GM19397 (cell line): ENCODE measurements around the gene NIPA2.

ENCODE experiments used
- ATAC-seq: cut with Tn5 transposase; IDR thresholded peaks from one replicate; pipeline ENCODE4 v1.9.1; 2021; ENCODE audit warnings: mild to moderate bottlenecking, moderate library complexity; ENCODE audit not compliant: unreplicated experiment

Gene NIPA2

DNA sequence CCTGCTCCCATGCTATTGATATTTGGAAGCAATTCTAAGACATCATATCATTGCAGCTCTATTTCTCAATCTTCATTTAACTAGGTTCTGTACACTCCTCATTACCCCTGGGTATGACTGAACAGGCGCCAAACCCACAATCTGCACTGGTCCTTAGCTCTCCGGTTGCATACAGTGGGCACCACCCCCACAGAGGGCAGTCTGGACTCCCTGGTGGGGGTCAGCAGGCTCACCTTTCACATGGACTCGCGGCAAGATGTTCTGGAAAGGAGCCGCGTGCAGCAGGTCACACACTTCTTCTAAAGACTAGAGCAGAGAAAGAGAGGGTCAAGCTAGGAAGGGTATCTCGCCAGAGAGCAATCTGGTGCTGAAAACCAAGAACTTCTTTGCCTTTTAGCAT, 36.5 kb downstream of the NIPA2 start:
- ATAC-seq, result no peak

GRCh38 chr15:22877117-22877516, 38.7 kb downstream of the NIPA2 start:
- ATAC-seq, result no peak

- ATAC-seq, result no peak
Observed at GRCh38 chr15:22877607-22878006, 39.1 kb downstream of the NIPA2 start.

GRCh38 chr15:22878103-22878502, 39.6 kb downstream of the NIPA2 start:
- no peak for ATAC-seq

- no peak for ATAC-seq
Observed at GRCh38 chr15:22880068-22880980, 41.9 kb downstream of the NIPA2 start.

DNA sequence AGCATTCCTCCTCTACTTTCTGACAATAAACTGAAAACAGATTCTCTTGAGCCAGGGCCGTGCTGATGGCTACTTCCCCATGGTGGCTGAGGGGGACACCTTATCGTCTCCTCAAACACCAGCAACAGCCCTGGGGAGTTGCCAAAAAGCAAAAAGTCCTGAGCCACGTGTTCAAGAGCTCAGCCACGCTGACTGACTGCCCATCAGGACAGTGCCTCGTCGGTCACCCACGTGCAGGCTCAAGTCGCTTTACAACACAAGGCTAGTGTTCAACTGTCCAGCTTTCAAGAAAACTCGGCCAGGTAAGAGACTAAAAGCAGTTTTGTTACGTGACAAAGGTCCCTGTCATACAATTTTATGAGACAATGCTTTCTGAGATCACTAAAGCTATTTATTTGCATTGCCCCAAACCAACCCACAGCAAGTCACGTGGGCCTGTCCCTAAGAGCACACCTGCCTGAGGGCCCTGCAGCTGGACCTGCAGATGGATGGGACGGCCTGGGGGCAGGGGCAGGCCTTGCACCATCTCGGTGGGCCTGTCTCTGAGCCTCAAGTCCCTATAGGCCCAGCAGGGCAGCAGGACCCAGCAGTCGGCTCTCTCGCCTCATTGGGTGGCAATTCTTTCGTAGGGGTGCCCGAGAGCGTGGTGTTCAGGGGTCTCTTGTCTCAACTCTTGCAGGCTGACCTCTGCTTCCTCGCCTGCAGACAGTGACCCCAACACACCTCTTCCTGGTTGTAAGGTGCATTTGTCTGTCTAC, 42.7 kb downstream of the NIPA2 start:
- ATAC-seq, result no peak

- ATAC-seq, result no peak
Observed at GRCh38 chr15:22881739-22882440, 43.4 kb downstream of the NIPA2 start.

DNA sequence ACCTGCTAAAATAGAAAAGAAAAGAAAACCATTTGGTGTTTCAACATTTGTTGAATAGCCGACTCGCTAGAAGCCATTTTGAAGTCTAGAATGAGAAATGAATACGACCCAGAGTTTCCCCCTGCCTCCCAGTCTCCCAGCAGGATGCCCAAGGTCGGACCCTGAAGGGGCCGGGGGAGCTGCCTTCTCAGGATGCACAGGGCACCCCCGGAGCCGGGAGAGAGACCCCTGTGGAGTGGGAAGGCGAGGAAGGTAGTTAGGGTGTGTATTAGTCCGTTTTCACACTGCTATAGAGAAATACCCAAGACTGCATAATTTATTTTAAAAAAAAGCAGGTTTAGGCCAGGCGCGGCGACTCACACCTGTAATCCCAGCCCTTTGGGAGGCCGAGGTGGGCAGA, 44.7 kb downstream of the NIPA2 start:
- no peak for ATAC-seq

- no peak for ATAC-seq
Observed at GRCh38 chr15:22884344-22884743, 45.9 kb downstream of the NIPA2 start.

DNA sequence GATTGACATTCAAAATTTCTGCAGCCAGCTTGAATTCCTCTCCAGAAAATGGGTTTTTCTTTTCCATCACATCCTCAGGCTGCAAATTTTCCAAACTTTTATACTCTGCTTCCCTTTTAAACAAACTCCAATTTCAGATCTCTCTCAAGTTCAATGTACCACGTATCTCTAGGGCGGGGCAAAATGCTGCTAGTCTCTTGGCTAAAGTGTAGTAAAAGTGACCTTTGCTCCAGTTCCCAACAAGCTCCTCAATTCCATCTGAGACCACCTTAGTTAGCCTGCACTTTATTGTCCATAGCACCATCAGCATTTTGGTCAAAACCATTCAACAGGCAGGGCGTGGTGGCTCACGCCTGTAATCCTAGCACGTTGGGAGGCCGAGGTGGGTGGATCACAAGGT, 46.7 kb downstream of the NIPA2 start:
- no peak for ATAC-seq

GRCh38 chr15:22887157-22887951, 48.9 kb downstream of the NIPA2 start:
- no peak for ATAC-seq

DNA sequence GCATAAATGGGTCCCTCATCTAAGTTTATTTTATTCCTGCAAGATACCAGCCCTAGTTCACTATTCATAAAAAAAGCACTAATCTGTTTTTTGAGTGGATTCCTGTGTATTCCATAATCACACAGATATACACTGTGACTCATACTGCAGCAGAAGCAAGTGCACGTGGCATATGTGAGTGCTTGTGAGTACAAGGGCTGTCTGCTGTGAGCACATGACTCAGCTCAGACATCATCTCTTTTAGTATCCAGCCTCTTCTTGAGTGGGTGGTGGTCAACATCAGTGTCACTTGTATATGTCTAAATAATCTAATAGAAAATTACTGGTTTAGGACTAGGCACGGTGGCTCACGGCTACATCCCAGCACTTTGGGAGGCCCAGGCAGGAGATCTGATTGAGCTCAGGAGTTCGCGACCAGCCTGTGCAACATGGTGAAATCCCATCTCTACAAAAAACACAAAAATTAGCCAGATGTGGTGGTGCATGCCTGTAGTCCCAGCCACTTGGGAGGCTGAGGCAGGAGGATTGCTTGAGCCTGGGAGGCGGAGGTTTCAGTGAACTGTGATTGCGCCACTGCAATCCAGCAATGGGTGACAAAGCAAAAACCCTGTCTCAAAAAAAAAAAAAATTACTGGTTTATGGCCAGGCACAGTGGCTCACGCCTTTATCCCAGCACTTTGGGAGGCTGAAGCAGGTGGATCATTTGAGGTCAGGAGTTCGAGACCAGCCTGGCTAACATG, 49.8 kb downstream of the NIPA2 start:
- ATAC-seq, result no peak

GRCh38 chr15:22889146-22889818, 50.8 kb downstream of the NIPA2 start:
- no peak for ATAC-seq

GRCh38 chr15:22890296-22890695, 51.8 kb downstream of the NIPA2 start:
- ATAC-seq, result no peak

GRCh38 chr15:22891426-22892210, 53.2 kb downstream of the NIPA2 start:
- ATAC-seq, result no peak

- no peak for ATAC-seq
Observed at GRCh38 chr15:22892333-22892732, 53.9 kb downstream of the NIPA2 start.

DNA sequence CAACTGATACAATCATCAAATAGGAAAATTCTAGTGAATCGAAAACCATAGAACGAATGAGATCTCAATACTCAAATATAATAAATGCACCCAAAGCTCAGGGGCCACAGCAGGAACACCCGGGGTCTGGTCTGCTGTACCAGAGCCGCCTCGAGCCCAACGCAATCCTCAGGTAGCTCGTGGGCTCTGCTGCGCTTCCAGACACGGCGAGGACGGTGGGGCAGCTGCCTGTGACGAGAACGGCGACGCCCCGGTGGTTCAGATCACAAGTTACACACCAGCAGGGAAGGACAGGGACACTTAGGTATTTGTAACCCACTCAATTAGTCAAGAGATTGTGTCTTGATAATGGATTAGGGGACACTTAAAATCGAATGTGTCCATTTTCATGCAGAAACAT, 54.6 kb downstream of the NIPA2 start:
- no peak for ATAC-seq

DNA sequence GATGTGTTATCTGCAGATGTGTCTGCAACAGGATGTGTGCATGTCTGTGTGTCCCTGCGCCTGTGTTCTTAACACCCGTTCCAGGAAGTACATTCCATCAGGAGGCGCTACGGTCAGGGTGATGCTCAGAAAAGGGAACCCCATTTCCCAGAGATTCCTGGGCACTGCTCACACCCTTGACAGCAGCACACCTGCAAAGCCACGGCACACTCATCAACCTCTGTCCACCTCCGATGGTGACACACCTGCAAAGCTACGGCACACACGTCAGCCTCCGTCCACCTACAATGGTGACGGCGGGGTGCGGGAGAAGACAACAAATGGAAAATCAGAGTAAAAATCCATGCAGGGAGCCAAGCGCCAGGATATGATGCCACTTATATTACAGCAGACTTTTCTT, 55.4 kb downstream of the NIPA2 start:
- no peak for ATAC-seq
